Stimulated activated CD4-positive, alpha-beta T cell treated with anti-CD3 and anti-CD28 coated beads, Interleukin-4, amount 100 ng/mL, for 48 hours (primary cell): ENCODE results near the gene ACTG1.

Experiments used
- DNase-seq, 2 donors: peaks; one replicate each; pipeline ENCODE4 v3.0.0-alpha.2; 2020; ENCODE audit warnings: low read depth in 2 of 2

The ACTG1 gene

GRCh38 chr17:81464586-81464985, 48.0 kb downstream of the ACTG1 start:
- DNase-seq, result no peak

GRCh38 chr17:81463506-81463905, 49.1 kb downstream of the ACTG1 start:
- DNase-seq, result no peak

GRCh38 chr17:81462506-81463125, 50.0 kb downstream of the ACTG1 start:
- no peak for DNase-seq

- DNase-seq, result no peak
These were observed 50.7 kb downstream of the ACTG1 start for GRCh38 chr17:81461607-81462500.

- DNase-seq, result no peak
These were observed 51.6 kb downstream of the ACTG1 start for GRCh38 chr17:81460856-81461460.
